ENCODE results near the gene PLXNC1. TPM values are rescaled to one million over a fixed set of nuclear protein-coding genes. Genes with fewer than 3 reads are reported as not detected.

Gene PLXNC1
- total RNA-seq, 1 donor from 2014 or later: 14.2 TPM

- Histone ChIP-seq H3K27me3 (no peaks in the 10 kb centered on the region), H3K9me3 (no peaks in the 10 kb centered on the region), H3K27ac (no peak overlapping the region), H3K4me3 (no peak overlapping the region), H3K4me1 (no peaks in the 10 kb centered on the region), H3K36me3 (no peaks in the 10 kb centered on the region)
- intact Hi-C loops (cut with DNase I): no loop called here
- TF ChIP-seq POLR2AphosphoS5 (IDR thresholded peaks at IDR 0.05; ENCODE audit: insufficient read depth in 1 of 2, low read depth in 1 of 2): no peak
- no peak for DNase-seq (ENCODE audit: extremely low spot score in 2 of 2)
These were observed 77.7 kb downstream of the PLXNC1 start for GRCh38 chr12:94225947-94226630.

- intact Hi-C loops (cut with DNase I): no loop called here
- no peaks in the 10 kb centered on the region for H3K27me3 ChIP-seq
- no peak for DNase-seq (ENCODE audit: extremely low spot score in 2 of 2)
- TF ChIP-seq CTCF (IDR thresholded peaks at IDR 0.05) (no peak), POLR2AphosphoS5 (IDR thresholded peaks at IDR 0.05; ENCODE audit: insufficient read depth in 1 of 2, low read depth in 1 of 2) (no peak), POLR2A (IDR thresholded peaks at IDR 0.05) (no peak)
- no peaks in the 10 kb centered on the region for H3K36me3 ChIP-seq
- no peak overlapping the region for H3K27ac ChIP-seq
- H3K4me3 ChIP-seq: no peak overlapping the region
- H3K4me1 ChIP-seq: no peaks in the 10 kb centered on the region
- no peaks in the 10 kb centered on the region for H3K9me3 ChIP-seq
These were observed 78.7 kb downstream of the PLXNC1 start for GRCh38 chr12:94227066-94227465.

GRCh38 chr12:94228488-94228907, 80.1 kb downstream of the PLXNC1 start:
- Histone ChIP-seq H3K4me3 (no peak overlapping the region), H3K9me3 (no peaks in the 10 kb centered on the region), H3K36me3 (no peaks in the 10 kb centered on the region), H3K4me1 (no peaks in the 10 kb centered on the region), H3K27ac (no peak overlapping the region), H3K27me3 (no peaks in the 10 kb centered on the region)
- no peak for TF ChIP-seq POLR2AphosphoS5 (IDR thresholded peaks at IDR 0.05; ENCODE audit: insufficient read depth in 1 of 2, low read depth in 1 of 2)
- TF ChIP-seq CTCF (IDR thresholded peaks at IDR 0.05): no peak
- no peak for TF ChIP-seq POLR2A (IDR thresholded peaks at IDR 0.05)
- no peak for DNase-seq (ENCODE audit: extremely low spot score in 2 of 2)
- intact Hi-C loops (cut with DNase I): no loop called here

- Histone ChIP-seq H3K9me3 (no peaks in the 10 kb centered on the region), H3K4me1 (no peaks in the 10 kb centered on the region), H3K27me3 (no peaks in the 10 kb centered on the region), H3K27ac (no peak overlapping the region), H3K36me3 (no peaks in the 10 kb centered on the region), H3K4me3 (no peak overlapping the region)
- TF ChIP-seq POLR2AphosphoS5 (IDR thresholded peaks at IDR 0.05; ENCODE audit: insufficient read depth in 1 of 2, low read depth in 1 of 2): no peak
- no peak for TF ChIP-seq POLR2A (IDR thresholded peaks at IDR 0.05)
- TF ChIP-seq CTCF (IDR thresholded peaks at IDR 0.05): no peak
- intact Hi-C loops (cut with DNase I): no loop called here
- no peak for DNase-seq (ENCODE audit: extremely low spot score in 2 of 2)
These were observed 81.5 kb downstream of the PLXNC1 start for GRCh38 chr12:94229902-94230301.

GRCh38 chr12:94230357-94230905, 82.1 kb downstream of the PLXNC1 start:
- no peak overlapping the region for H3K4me3 ChIP-seq
- no peak for DNase-seq (ENCODE audit: extremely low spot score in 2 of 2)
- TF ChIP-seq CTCF (IDR thresholded peaks at IDR 0.05) (no peak), POLR2A (IDR thresholded peaks at IDR 0.05) (no peak), POLR2AphosphoS5 (IDR thresholded peaks at IDR 0.05; ENCODE audit: insufficient read depth in 1 of 2, low read depth in 1 of 2) (no peak)
- no peaks in the 10 kb centered on the region for H3K9me3 ChIP-seq
- H3K27ac ChIP-seq: no peak overlapping the region
- intact Hi-C loops (cut with DNase I): no loop called here
- no peaks in the 10 kb centered on the region for H3K27me3 ChIP-seq
- H3K36me3 ChIP-seq: no peaks in the 10 kb centered on the region
- no peaks in the 10 kb centered on the region for H3K4me1 ChIP-seq
